ENCODE results near the gene MAST1. TPM values are rescaled to one million over a fixed set of nuclear protein-coding genes. Genes with fewer than 3 reads are reported as not detected.
"Not testable (repeated sequence)": the region's sequence is repeated elsewhere in the genome, so short reads cannot be mapped to it uniquely, and the experiment has no call there.

Gene MAST1
- total RNA-seq, 1 experiment from 2014 or later, result 0.11 TPM

DNA sequence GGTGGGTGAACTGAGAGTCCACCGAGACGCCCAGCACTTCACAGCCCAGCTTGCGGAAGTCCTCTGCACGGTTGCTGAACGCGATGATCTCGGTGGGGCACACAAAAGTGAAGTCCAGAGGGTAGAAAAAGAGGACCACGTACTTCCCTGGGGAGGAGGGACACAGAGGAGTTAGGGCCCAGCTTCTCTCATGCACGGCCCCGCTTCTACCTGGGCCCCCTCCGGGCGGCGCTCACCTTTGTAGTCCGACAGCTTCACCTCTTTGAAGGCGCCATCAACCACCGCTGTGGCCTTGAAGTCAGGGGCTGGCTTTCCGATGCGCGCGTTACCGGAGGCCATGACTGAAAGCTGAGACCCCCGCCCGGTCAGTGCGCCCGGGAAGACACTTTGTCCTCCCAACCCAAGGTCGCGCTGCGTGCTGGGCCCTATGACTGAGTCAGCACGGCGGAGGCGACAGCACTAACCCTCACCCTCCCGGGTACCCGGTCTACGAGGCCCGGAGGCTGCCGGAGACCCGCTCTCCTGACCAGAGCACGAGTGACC is 37.3 kb upstream of the MAST1 start:
- DNase-seq (ENCODE audit: low read depth), result no peak

GRCh38 chr19:12801466-12802266 is 36.6 kb upstream of the MAST1 start, which contains the start of the genes PRDX2 and THSD8:
PRDX2 (minus strand) TSS chr19:12801800; CDS start chr19:12801261, 539 bp downstream.
THSD8 (plus strand) TSS chr19:12802069; CDS start chr19:12802072, 3 bp downstream.
- peak; percentile 70 for DNase-seq (ENCODE audit: low read depth)

GRCh38 chr19:12802267-12803106 is 35.8 kb upstream of the MAST1 start:
- DNase-seq (ENCODE audit: low read depth), result no peak

DNA sequence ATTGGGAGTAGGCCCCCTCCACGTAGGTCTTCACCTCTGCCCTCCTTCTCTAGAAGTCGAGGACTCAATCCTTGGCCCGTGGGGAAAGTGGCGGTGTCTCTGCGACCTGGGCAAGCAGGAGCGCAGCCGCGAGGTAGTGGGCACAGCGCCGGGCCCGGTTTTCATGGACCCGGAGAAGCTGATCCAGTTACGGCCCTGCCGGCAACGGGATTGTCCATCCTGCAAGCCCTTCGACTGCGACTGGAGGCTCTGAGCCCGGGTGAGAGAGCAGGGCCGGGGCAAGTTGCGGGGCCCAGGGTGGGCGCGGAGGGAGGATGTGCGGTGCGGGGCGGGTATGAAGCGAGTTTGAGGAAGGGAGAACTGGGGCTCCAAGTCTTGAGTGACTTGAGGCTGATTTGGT is 34.3 kb upstream of the MAST1 start:
- DNase-seq (ENCODE audit: low read depth), result no peak

GRCh38 chr19:12806242-12807081 is 31.9 kb upstream of the MAST1 start, which contains the start of gene RNASEH2A:
RNASEH2A (plus strand) TSS chr19:12806584; CDS start chr19:12806674, 90 bp downstream.
- peak; percentile 96 for DNase-seq (ENCODE audit: low read depth)

GRCh38 chr19:12815088-12815487 is 23.2 kb upstream of the MAST1 start:
- DNase-seq (ENCODE audit: low read depth), result no peak

DNA sequence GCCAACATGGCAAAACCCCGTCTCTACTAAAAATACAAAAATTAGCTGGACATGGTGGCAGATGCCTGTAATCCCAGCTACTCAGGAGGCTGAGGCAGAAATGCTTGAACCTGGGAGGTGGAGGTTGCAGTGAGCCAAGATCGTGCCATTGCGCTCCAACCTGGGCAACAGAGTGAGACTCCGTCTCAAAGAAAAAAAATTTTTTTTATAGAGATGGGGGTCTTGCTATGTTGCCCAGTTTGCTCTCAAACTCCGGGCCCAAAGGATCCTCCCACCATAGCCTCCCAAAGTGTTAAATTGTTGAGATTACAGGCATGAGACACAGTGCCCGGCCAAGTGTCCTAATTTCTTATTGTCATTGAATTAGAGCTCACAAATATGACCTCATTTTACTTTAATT is 21.1 kb upstream of the MAST1 start:
- not testable (repeated sequence) for DNase-seq (ENCODE audit: low read depth)

DNA sequence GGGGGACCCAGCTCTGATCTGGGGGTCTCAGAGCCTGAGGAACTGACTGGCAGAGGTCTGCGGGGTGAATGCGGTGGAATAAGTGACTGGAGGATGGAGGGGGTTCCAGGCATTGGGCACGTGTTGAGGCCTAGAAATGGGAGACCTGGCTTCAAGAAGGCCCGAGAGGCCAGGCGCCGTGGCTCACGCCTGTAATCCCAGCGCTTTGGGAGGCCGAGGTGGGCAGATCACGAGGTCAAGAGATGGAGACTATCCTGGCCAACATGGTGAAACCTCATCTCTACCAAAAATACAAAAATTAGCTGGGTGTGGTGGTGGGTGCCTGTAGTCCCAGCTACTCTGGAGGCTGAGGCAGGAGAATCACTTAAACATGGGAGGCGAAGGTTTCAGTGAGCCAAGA is 20.5 kb upstream of the MAST1 start:
- not testable (repeated sequence) for DNase-seq (ENCODE audit: low read depth)

- DNase-seq (ENCODE audit: low read depth), result no peak
These were observed 16.6 kb upstream of the MAST1 start for GRCh38 chr19:12821761-12822160.

- DNase-seq (ENCODE audit: low read depth), result peak; percentile 61
These were observed 12.8 kb upstream of the MAST1 start for GRCh38 chr19:12825254-12826131.

DNA sequence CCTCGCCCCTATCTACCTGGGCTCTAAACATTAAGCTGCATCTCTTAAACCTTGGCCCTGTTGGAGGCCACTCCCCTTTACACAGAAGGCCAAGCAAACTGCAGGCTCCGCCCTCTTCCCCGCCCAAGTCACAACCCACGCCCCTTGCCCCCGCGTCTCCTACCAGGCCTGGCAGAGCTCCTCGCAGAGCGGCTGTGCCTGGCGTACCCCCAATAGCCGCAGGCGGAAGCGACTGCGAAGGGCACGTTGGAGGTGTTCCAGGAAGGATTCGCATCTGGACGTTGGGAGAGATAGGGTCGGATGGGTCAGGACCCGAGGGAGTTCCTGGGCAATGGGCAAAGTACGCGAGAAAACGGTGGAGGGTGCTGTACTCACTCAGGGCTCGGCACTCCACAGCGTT is 9.8 kb upstream of the MAST1 start:
- peak; percentile 75 for DNase-seq (ENCODE audit: low read depth)

GRCh38 chr19:12833418-12833737 is 4.9 kb upstream of the MAST1 start:
- DNase-seq (ENCODE audit: low read depth), result no peak

DNA sequence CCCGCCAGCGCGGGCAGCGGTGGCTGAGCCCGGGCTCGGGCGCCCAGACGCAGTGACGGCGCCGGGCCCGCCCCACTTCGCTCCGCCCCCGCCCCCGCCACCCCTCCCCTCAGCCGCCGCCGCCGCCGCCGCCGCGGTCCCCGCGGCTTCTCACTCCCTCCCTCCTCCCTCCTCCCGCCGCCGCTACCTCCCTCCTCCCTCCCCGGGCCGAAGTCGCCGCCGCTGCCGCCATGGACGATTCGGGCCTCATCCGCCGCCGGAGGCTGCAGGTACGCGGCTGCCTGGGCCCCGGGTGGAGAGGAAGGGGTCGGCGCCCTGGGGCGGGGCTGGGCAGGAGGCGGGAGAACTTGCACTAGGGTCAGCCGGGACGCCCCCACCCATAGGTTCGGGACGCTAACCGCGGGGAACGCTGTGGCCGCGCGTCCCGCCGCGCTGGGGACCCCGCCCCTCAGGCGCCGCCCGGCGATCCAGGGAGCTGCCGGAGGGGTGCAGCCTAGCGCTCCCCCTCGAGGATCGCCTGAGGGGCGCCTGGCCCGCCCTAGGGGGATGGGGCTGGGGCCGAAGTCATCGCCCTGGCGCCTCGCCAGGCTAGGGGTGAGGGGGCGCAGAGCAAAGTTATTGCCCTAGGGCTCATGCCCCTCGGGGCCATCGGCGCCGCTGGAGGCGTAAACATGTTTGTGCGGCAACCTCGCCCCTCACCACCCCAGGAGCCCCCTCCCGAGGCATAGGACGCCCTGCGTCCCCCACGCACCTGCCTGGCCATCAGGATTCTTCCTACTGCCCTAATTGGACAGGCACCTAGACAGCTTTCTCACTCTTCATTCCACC is 4.4 kb upstream of the MAST1 start:
- DNase-seq (ENCODE audit: low read depth), result peak; percentile 63

GRCh38 chr19:12834566-12834943 is 3.8 kb upstream of the MAST1 start, which contains the start of gene RTBDN:
RTBDN (minus strand) TSS chr19:12834579; CDS start chr19:12829979, 4,600 bp downstream.
- peak; percentile 66 for DNase-seq (ENCODE audit: low read depth)

GRCh38 chr19:12834976-12835757 is 3.1 kb upstream of the MAST1 start:
- peak; percentile 54 for DNase-seq (ENCODE audit: low read depth)

GRCh38 chr19:12836529-12836863 is 1.8 kb upstream of the MAST1 start:
- no peak for DNase-seq (ENCODE audit: low read depth)

DNA sequence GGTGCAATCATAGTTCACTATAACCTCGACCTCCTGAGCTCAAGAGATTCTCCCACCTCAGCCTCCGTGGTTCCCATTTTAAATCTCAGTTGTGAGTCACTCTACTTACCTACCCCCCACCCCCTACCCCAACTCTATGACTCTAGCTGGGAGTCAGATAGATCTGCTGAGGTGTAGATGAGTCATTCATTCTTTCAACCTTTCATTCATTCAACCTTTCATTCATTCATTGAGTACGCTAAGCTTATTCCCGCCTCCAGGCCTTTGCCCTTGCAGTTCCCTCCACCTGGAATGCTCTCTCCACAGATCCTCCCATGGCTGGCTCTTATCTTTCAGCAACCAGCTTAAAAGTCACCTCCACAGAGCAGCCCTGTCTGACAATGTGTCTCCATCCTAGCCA is 1.1 kb upstream of the MAST1 start:
- DNase-seq (ENCODE audit: low read depth), result peak; percentile 65

GRCh38 chr19:12838886-12839756 is 806 bp downstream of the MAST1 start:
- no peak for DNase-seq (ENCODE audit: low read depth)
